Neutrophil (primary cell): ENCODE data around the gene SLC51B.

Experiments used
- H3K27ac ChIP-seq: fragments of 200-600 bp; sonication (generic); 2 replicates; pipeline ENCODE4 v1.5.1; 2016; ENCODE audit warnings: mild to moderate bottlenecking, moderate library complexity
- H3K27me3 ChIP-seq: fragments of 200-600 bp; sonication (generic); 2 replicates; pipeline ENCODE4 v1.6.0; 2016; ENCODE audit warnings: mild to moderate bottlenecking
- H3K36me3 ChIP-seq: fragments of 200-600 bp; sonication (generic); 2 replicates; pipeline ENCODE4 v1.5.1; 2017
- H3K4me1 ChIP-seq, 2 experiments: fragments of 200-600 bp in 1 of 2; sonication (generic) in 1 of 2; 1 replicate in 1 of 2; 2 replicates in 1 of 2; pipeline versions ENCODE4 v1.5.1 to v1.6.1; 2013 to 2016; ENCODE audit warnings: low read depth in 1 of 2, low read length in 1 of 2, mild to moderate bottlenecking in 1 of 2, moderate library complexity in 1 of 2; ENCODE audit not compliant: control insufficient read depth in 1 of 2, insufficient read depth in 1 of 2
- H3K4me3 ChIP-seq, 2 experiments: fragments of 200-600 bp in 1 of 2; sonication (generic) in 1 of 2; 1 replicate in 1 of 2; 2 replicates in 1 of 2; pipeline ENCODE4 v1.5.1; 2013 to 2016; ENCODE audit warnings: low read depth in 1 of 2, low read length in 1 of 2, mild to moderate bottlenecking in 1 of 2, moderate library complexity in 1 of 2
- H3K9me3 ChIP-seq: fragments of 200-600 bp; sonication (generic); 2 replicates; pipeline ENCODE4 v1.5.1; 2016
- CTCF ChIP-seq: fragments of 200-600 bp; sonication (generic); IDR thresholded peaks from 2 replicates; pipeline ENCODE4 v1.5.1; 2016; ENCODE audit warnings: antibody characterized with exemption

SLC51B gene

GRCh38 chr15:65101891-65102708 lies 56.9 kb downstream of the SLC51B start:
- peaks cover 33% of the 10 kb centered on the region for H3K36me3 ChIP-seq
- no peak for TF ChIP-seq CTCF
- no peak overlapping the region for H3K4me3 ChIP-seq

GRCh38 chr15:65102912-65103311 lies 57.7 kb downstream of the SLC51B start:
- Histone ChIP-seq H3K27me3 (no peaks in the 10 kb centered on the region), H3K36me3 (peaks cover 28% of the 10 kb centered on the region), H3K27ac (no peak overlapping the region), H3K9me3 (no peaks in the 10 kb centered on the region), H3K4me1 (no peaks in the 10 kb centered on the region), H3K4me3 (no peak overlapping the region)
- TF ChIP-seq CTCF: no peak

More at GRCh38 chr15:65101891-65102708, 56.9 kb downstream of the SLC51B start:
- no peaks in the 10 kb centered on the region for H3K9me3 ChIP-seq
- no peaks in the 10 kb centered on the region for H3K27me3 ChIP-seq
- no peak overlapping the region for H3K27ac ChIP-seq
- no peaks in the 10 kb centered on the region for H3K4me1 ChIP-seq
